AG09309 (cell line): ENCODE results near the gene RAB5B.

ENCODE experiments used
- DNase-seq: peaks from one replicate; pipeline ENCODE4 v3.0.0-alpha.2; 2010; ENCODE audit warnings: low read depth
- H3K4me3 ChIP-seq: 2 replicates; pipeline ENCODE4 v1.5.1; 2011; ENCODE audit warnings: mild to moderate bottlenecking, low read depth, low read length, moderate library complexity; ENCODE audit not compliant: control insufficient read depth
- TF ChIP-seq, protein P1 (sequence below): IDR thresholded peaks from 2 replicates; pipeline ENCODE4 v1.5.1; 2011; ENCODE audit warnings: mild to moderate bottlenecking, low read depth, low read length, inconsistent platforms; ENCODE audit not compliant: insufficient read depth, control insufficient read depth; ENCODE audit errors: missing control alignments

Gene RAB5B

GRCh38 chr12:56007564-56008559 is 34.0 kb downstream of the RAB5B start:
- TF ChIP-seq, protein P1, sequence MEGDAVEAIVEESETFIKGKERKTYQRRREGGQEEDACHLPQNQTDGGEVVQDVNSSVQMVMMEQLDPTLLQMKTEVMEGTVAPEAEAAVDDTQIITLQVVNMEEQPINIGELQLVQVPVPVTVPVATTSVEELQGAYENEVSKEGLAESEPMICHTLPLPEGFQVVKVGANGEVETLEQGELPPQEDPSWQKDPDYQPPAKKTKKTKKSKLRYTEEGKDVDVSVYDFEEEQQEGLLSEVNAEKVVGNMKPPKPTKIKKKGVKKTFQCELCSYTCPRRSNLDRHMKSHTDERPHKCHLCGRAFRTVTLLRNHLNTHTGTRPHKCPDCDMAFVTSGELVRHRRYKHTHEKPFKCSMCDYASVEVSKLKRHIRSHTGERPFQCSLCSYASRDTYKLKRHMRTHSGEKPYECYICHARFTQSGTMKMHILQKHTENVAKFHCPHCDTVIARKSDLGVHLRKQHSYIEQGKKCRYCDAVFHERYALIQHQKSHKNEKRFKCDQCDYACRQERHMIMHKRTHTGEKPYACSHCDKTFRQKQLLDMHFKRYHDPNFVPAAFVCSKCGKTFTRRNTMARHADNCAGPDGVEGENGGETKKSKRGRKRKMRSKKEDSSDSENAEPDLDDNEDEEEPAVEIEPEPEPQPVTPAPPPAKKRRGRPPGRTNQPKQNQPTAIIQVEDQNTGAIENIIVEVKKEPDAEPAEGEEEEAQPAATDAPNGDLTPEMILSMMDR, result no peak
- peak overlapping the region; percentile 77 for H3K4me3 ChIP-seq
- no peak for DNase-seq

- TF ChIP-seq, protein P1, result no peak
- H3K4me3 ChIP-seq, result no peak overlapping the region
- DNase-seq, result no peak
Observed at GRCh38 chr12:56010111-56010570, 36.3 kb downstream of the RAB5B start.

DNA sequence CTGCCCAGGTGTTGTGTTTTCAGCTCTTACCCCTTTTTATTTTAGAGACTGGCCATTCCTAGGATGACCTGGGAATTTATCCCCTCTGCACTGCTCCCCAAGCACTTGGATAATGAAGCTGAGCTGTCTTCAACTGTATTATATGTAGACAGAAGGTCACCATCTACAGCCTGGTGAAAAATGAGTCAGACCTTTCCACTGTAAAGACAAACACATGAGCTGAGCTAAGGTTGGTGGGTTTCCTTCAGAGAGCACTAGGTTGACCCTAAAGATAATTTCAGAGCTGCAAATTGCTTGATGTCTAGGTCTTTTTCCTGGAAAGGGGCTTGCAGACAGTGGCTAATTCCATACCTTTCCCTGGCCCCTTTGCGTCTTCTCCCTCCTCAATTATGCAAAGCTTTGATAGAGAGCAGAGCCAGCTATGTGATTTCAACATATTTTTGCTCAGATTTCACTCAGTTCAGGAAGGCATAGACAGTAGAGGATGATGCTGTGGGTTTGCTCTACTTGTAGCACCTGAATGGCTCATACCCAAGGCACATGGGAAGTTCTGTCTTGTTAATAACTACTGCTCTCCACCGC is 37.7 kb downstream of the RAB5B start:
- H3K4me3 ChIP-seq, result no peak overlapping the region
- TF ChIP-seq, protein P1, result no peak
- DNase-seq, result no peak

- no peak overlapping the region for H3K4me3 ChIP-seq
- TF ChIP-seq, protein P1, result no peak
- DNase-seq, result no peak
Observed at GRCh38 chr12:56013482-56013881, 39.6 kb downstream of the RAB5B start.

- no peak overlapping the region for H3K4me3 ChIP-seq
- DNase-seq, result no peak
- TF ChIP-seq, protein P1, result no peak
Observed at GRCh38 chr12:56014205-56014604, 40.3 kb downstream of the RAB5B start.

DNA sequence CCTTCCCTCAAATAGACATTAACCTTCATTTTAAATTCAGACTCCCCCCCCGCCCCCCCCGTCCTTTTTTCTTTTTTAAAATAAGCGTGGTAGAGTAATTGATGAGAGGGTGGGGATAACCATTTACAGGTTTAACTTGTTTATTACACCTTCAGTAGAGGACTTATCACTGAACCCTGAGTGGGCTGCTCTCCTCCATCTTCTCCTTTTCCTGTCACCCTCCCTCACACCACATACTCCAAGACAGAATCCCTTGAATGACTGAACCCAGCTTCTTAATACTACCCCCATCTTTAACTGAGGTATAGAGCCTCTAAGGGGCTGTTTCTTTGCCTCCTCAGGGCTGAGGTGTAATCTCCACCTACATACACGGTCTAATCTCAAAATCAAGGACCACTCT is 43.3 kb downstream of the RAB5B start:
- no peak for DNase-seq
- TF ChIP-seq, protein P1, result no peak
- H3K4me3 ChIP-seq, result no peak overlapping the region
